Kidney (tissue), 14 donors: ENCODE measurements around the gene C5orf47. TPM values are rescaled to one million over a fixed set of nuclear protein-coding genes. Genes with fewer than 3 reads are reported as not detected.

Source experiments
- DNase-seq, 5 donors: peaks; one replicate each; pipeline ENCODE4 v3.0.0-alpha.2; 2013 to 2020
- FAIRE-seq: peaks from 2 replicates; lab custom pipeline; 2012; peaks lifted over from hg19 to GRCh38; lab: Jason Lieb, UNC
- H3K27ac ChIP-seq, 2 donors: one replicate each; pipeline ENCODE4 v1.7.0; 2013; ENCODE audit warnings: low read depth in 2 of 2, low read length in 2 of 2, inconsistent platforms in 1 of 2
- H3K27me3 ChIP-seq: one replicate; pipeline ENCODE4 v1.7.1; 2013; ENCODE audit warnings: low read length, inconsistent platforms; ENCODE audit not compliant: control insufficient read depth, insufficient read depth
- H3K36me3 ChIP-seq, 3 donors: one replicate each; pipeline versions ENCODE4 v1.7.0 to v1.7.1; 2013; ENCODE audit warnings: low read length in 3 of 3, control low read depth in 1 of 3, inconsistent platforms in 1 of 3; ENCODE audit not compliant: insufficient read depth in 3 of 3, control insufficient read depth in 2 of 3
- H3K4me1 ChIP-seq, 3 donors: one replicate each; pipeline versions ENCODE4 v1.7.0 to v1.7.1; 2013; ENCODE audit warnings: low read length in 3 of 3, inconsistent platforms in 1 of 3, low read depth in 1 of 3; ENCODE audit not compliant: control insufficient read depth in 2 of 3, insufficient read depth in 2 of 3
- H3K4me3 ChIP-seq, 3 donors: one replicate each; pipeline versions ENCODE4 v1.7.0 to v1.8.1; 2013; ENCODE audit warnings: low read length in 3 of 3, control low read depth in 1 of 3, inconsistent platforms in 1 of 3
- H3K9ac ChIP-seq, 3 donors: one replicate each; pipeline versions ENCODE4 v1.7.0 to v1.7.1; 2013; ENCODE audit warnings: low read length in 3 of 3, control low read depth in 1 of 3, inconsistent platforms in 1 of 3
- H3K9me3 ChIP-seq, 3 donors: one replicate each; pipeline versions ENCODE4 v1.7.0 to v1.7.1; 2013; ENCODE audit warnings: low read length in 3 of 3, control low read depth in 1 of 3, inconsistent platforms in 1 of 3; ENCODE audit not compliant: control insufficient read depth in 2 of 3, insufficient read depth in 1 of 3
- CTCF ChIP-seq: IDR thresholded peaks from 3 replicates; pipeline ENCODE4 v1.5.1; 2012; ENCODE audit warnings: mild to moderate bottlenecking, moderate library complexity, borderline replicate concordance; ENCODE audit not compliant: insufficient read depth; ENCODE audit errors: extremely low read depth
- intact Hi-C: fragments of 100-400 bp; cut with DNase I; formaldehyde crosslinking; loops from one replicate; pipeline ENCODE4 v1.11.1; 2022
- polyA plus RNA-seq: library from polyadenylated mRNA; stranded (reverse); fragments of 350-450 nt; fragmentation: Illumina TruSeq; extraction: RNeasy Lipid Tissue Mini Kit (QIAGEN cat#74804); gene quantifications from one replicate; pipeline ENCODE4 v1.2.3, GENCODE V29; 2014; ENCODE audit warnings: low read depth, low replicate concordance; ENCODE audit not compliant: insufficient read depth
- total RNA-seq: library from RNA; stranded (reverse); fragmentation: NEBNext Ultra II Directional; extraction: Animal tissue kit (Norgen Biotek cat#: 25700); gene quantifications from one replicate; pipeline ENCODE4 v1.2.1, GENCODE V29; 2021
- donor health status: control.
- donor health status: control.
- donor health status: control.
- donor health status: control.
- donor health status: control.
- donor health status: DM: yes; HTN: yes; CAD: no.
- donor health status: Normal renal cell carcinoma (clear cell type).

C5orf47 gene
- total and polyA plus RNA-seq, 2 donors from 2014 or later = not detected

GRCh38 chr5:173941758-173942401 is 47.1 kb upstream of the C5orf47 start:
- peaks cover 3 to 50% (median 16%) of the 10 kb centered on the region in 3 donors for H3K4me1 ChIP-seq
- no peak for TF ChIP-seq CTCF
- peak overlapping the region in 1 of 3 donors; percentile 17 for H3K9ac ChIP-seq
- DNase-seq (peak in 1 of 5 donors; percentile 28), FAIRE-seq (peak; percentile 90)
- no peaks in the 10 kb centered on the region for H3K9me3 ChIP-seq
- H3K36me3 ChIP-seq = peaks cover 0 to 17% (median 4%) of the 10 kb centered on the region in 3 donors
- intact Hi-C loops = no loop called here
- H3K4me3 ChIP-seq = no peak overlapping the region
- H3K27me3 ChIP-seq = no peaks in the 10 kb centered on the region
- H3K27ac ChIP-seq = peak overlapping the region; percentile 66 to 89

- H3K36me3 ChIP-seq = peaks cover 0 to 35% (median 14%) of the 10 kb centered on the region in 3 donors
- TF ChIP-seq CTCF = no peak
- peak overlapping the region; percentile 29 to 68 for H3K27ac ChIP-seq
- DNase-seq = peak in 1 of 5 donors; percentile 19
- H3K4me3 ChIP-seq = peak overlapping the region in 1 of 3 donors; percentile 0
- H3K9ac ChIP-seq = no peak overlapping the region
- FAIRE-seq = no peak
- intact Hi-C loops = no loop called here
- H3K4me1 ChIP-seq = peaks cover 3 to 51% (median 14%) of the 10 kb centered on the region in 3 donors
- no peaks in the 10 kb centered on the region for H3K27me3 ChIP-seq
- H3K9me3 ChIP-seq = no peaks in the 10 kb centered on the region
Measured at GRCh38 chr5:173944511-173944910, 44.5 kb upstream of the C5orf47 start.

GRCh38 chr5:173945160-173945559 is 43.8 kb upstream of the C5orf47 start:
- peaks cover 0 to 41% (median 18%) of the 10 kb centered on the region in 3 donors for H3K36me3 ChIP-seq

More at GRCh38 chr5:173945160-173945559, 43.8 kb upstream of the C5orf47 start:
- DNase-seq = no peak
- Histone ChIP-seq H3K4me3 (peak overlapping the region in 1 of 3 donors; percentile 0), H3K4me1 (peaks cover 3 to 51% (median 14%) of the 10 kb centered on the region in 3 donors), H3K9me3 (no peaks in the 10 kb centered on the region), H3K27me3 (no peaks in the 10 kb centered on the region), H3K9ac (no peak overlapping the region), H3K27ac (peak overlapping the region; percentile 29 to 68)
- intact Hi-C loops = no loop called here
- FAIRE-seq = no peak
- no peak for TF ChIP-seq CTCF
